ENCODE measurements around the gene OTOP2. TPM values are rescaled to one million over a fixed set of nuclear protein-coding genes. Genes with fewer than 3 reads are reported as not detected.

Gene OTOP2
- total RNA-seq, 1 experiment from 2014 or later = not detected

GRCh38 chr17:74892974-74893911 is 30.8 kb upstream of the OTOP2 start, which contains the start of gene FADS6 (continued):
- TF ChIP-seq HMGXB4 (CRISPR knock-in tag; IDR thresholded peaks at IDR 0.05) (peak; percentile 69; the same call in 1 of the 2 replicates), USF2 (CRISPR knock-in tag; IDR thresholded peaks at IDR 0.05) (peak; percentile 53; the same call in 1 of the 2 replicates), RELA (CRISPR knock-in tag; IDR thresholded peaks at IDR 0.05; ENCODE audit: borderline replicate concordance) (peak; percentile 40; the same call in 1 of the 2 replicates), ZNF416 (CRISPR knock-in tag; IDR thresholded peaks at IDR 0.05) (no peak), ZNF317 (CRISPR knock-in tag; IDR thresholded peaks at IDR 0.05; ENCODE audit: borderline replicate concordance, low read depth) (peak; percentile 74; the same call in 1 of the 2 replicates), ZNF396 (CRISPR knock-in tag; IDR thresholded peaks at IDR 0.05; ENCODE audit: borderline replicate concordance) (no peak), ETV6 (CRISPR knock-in tag; IDR thresholded peaks at IDR 0.05) (0 out of 2 replicates have a peak, but pooled peaks have one; percentile 31), NR3C1 (CRISPR knock-in tag; conservative IDR thresholded peaks at IDR 0.05; ENCODE audit: low read depth) (0 out of 2 replicates have a peak, but pooled peaks have one; percentile 69), PREB (CRISPR knock-in tag; IDR thresholded peaks at IDR 0.05; ENCODE audit: borderline replicate concordance) (no peak), ZBTB21 (CRISPR knock-in tag; IDR thresholded peaks at IDR 0.05; ENCODE audit: borderline replicate concordance) (peak; percentile 15; the same call in 1 of the 2 replicates), FOXP1 (CRISPR knock-in tag; IDR thresholded peaks at IDR 0.05; ENCODE audit: borderline replicate concordance) (no peak), SP1 (CRISPR knock-in tag; conservative IDR thresholded peaks at IDR 0.05) (no peak)

- Mint-ChIP-seq H3K36me3 (no peaks in the 10 kb centered on the region), H3K27me3 (ENCODE audit: low read depth) (peaks cover 70% of the 10 kb centered on the region), H3K4me1 (peaks cover 6% of the 10 kb centered on the region; the same call in 1 of the 2 replicates), H3K27ac (no peak overlapping the region), H3K9me3 (no peaks in the 10 kb centered on the region), H3K4me3 (peak overlapping the region; percentile 78)
- no peak for ATAC-seq
- CTCF ChIA-PET = interaction anchor here (0.6 to 1.8 kb wide), 10 partner anchors 21 to 173 kb away, joined by 3 to 12 read pairs (median 4); partner anchors contain the start of genes FDXR and HID1
- DNase-seq (ENCODE audit: low spot score) = no peak
- POLR2A ChIA-PET = no interaction called here
- no peak for TF ChIP-seq HMGXB4 (CRISPR knock-in tag; IDR thresholded peaks at IDR 0.05)
- TF ChIP-seq ZNF263 (CRISPR knock-in tag; IDR thresholded peaks at IDR 0.05; ENCODE audit: low read depth) = no peak
- TF ChIP-seq CTCF (IDR thresholded peaks at IDR 0.05) = no peak
- TF ChIP-seq AFF4 (CRISPR knock-in tag; IDR thresholded peaks at IDR 0.05; ENCODE audit: borderline replicate concordance) = no peak
- no peak for TF ChIP-seq ATF3 (CRISPR knock-in tag; conservative IDR thresholded peaks at IDR 0.05)
- TF ChIP-seq TEAD4 (CRISPR knock-in tag; IDR thresholded peaks at IDR 0.05) = no peak
- no peak for TF ChIP-seq PREB (CRISPR knock-in tag; IDR thresholded peaks at IDR 0.05; ENCODE audit: borderline replicate concordance)
- TF ChIP-seq ZNF138 (CRISPR knock-in tag; conservative IDR thresholded peaks at IDR 0.05) = no peak
Observed at GRCh38 chr17:74893936-74894671, 30.0 kb upstream of the OTOP2 start.
